Upper lobe of right lung (tissue), 1 donor: ENCODE data around the gene NDC1. TPM values are rescaled to one million over a fixed set of nuclear protein-coding genes. Genes with fewer than 3 reads are reported as not detected.

ENCODE experiments used
- ATAC-seq: fragments of 200-7000 bp; cut with Tn5 transposase; one replicate; pipeline ENCODE4 v1.9.1; 2020; ENCODE audit warnings: mild to moderate bottlenecking, moderate library complexity
- DNase-seq: peaks from one replicate; pipeline ENCODE4 v3.0.0-alpha.2; 2020
- H3K27ac ChIP-seq: fragments of 200-600 bp; one replicate; pipeline ENCODE4 v1.8.0; 2022
- H3K27me3 ChIP-seq: fragments of 200-600 bp; one replicate; pipeline ENCODE4 v1.8.0; 2022; ENCODE audit warnings: mild to moderate bottlenecking
- H3K36me3 ChIP-seq: fragments of 200-600 bp; one replicate; pipeline ENCODE4 v1.8.0; 2022
- H3K4me1 ChIP-seq: fragments of 200-600 bp; one replicate; pipeline ENCODE4 v1.8.0; 2022
- H3K4me3 ChIP-seq: fragments of 200-600 bp; one replicate; pipeline ENCODE4 v1.8.0; 2022; ENCODE audit warnings: mild to moderate bottlenecking
- H3K9me3 ChIP-seq: fragments of 200-600 bp; one replicate; pipeline ENCODE4 v1.8.0; 2022
- intact Hi-C: fragments of 100-400 bp; cut with DNase I; formaldehyde crosslinking; loops from one replicate; pipeline ENCODE4 v1.11.0; 2022
- total RNA-seq: library from RNA; stranded (reverse); fragmentation: NEBNext Ultra II Directional; extraction: Animal tissue kit (Norgen Biotek cat#: 25700); gene quantifications from one replicate; pipeline ENCODE4 v1.2.1, GENCODE V29; 2021
- TF ChIP-seq, protein P1 (sequence below): fragments of 200-600 bp; IDR thresholded peaks from one replicate; pipeline ENCODE4 v1.8.0; 2022; ENCODE audit warnings: antibody characterized with exemption
- donor health status: DM: no; HTN: yes; CAD: no; lungs with severe emphysema.

The NDC1 gene
- total RNA-seq, 1 donor from 2014 or later = 7.7 TPM

- H3K27me3 ChIP-seq = no peaks in the 10 kb centered on the region
- H3K9me3 ChIP-seq = no peaks in the 10 kb centered on the region
- ATAC-seq = no peak
- intact Hi-C loops = no loop called here
- TF ChIP-seq, protein P1, sequence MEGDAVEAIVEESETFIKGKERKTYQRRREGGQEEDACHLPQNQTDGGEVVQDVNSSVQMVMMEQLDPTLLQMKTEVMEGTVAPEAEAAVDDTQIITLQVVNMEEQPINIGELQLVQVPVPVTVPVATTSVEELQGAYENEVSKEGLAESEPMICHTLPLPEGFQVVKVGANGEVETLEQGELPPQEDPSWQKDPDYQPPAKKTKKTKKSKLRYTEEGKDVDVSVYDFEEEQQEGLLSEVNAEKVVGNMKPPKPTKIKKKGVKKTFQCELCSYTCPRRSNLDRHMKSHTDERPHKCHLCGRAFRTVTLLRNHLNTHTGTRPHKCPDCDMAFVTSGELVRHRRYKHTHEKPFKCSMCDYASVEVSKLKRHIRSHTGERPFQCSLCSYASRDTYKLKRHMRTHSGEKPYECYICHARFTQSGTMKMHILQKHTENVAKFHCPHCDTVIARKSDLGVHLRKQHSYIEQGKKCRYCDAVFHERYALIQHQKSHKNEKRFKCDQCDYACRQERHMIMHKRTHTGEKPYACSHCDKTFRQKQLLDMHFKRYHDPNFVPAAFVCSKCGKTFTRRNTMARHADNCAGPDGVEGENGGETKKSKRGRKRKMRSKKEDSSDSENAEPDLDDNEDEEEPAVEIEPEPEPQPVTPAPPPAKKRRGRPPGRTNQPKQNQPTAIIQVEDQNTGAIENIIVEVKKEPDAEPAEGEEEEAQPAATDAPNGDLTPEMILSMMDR = no peak
- no peak overlapping the region for H3K27ac ChIP-seq
- no peaks in the 10 kb centered on the region for H3K4me1 ChIP-seq
- DNase-seq = no peak
- no peak overlapping the region for H3K4me3 ChIP-seq
- no peaks in the 10 kb centered on the region for H3K36me3 ChIP-seq
Observed at GRCh38 chr1:53730224-53730865, 107.8 kb downstream of the NDC1 start.

DNA sequence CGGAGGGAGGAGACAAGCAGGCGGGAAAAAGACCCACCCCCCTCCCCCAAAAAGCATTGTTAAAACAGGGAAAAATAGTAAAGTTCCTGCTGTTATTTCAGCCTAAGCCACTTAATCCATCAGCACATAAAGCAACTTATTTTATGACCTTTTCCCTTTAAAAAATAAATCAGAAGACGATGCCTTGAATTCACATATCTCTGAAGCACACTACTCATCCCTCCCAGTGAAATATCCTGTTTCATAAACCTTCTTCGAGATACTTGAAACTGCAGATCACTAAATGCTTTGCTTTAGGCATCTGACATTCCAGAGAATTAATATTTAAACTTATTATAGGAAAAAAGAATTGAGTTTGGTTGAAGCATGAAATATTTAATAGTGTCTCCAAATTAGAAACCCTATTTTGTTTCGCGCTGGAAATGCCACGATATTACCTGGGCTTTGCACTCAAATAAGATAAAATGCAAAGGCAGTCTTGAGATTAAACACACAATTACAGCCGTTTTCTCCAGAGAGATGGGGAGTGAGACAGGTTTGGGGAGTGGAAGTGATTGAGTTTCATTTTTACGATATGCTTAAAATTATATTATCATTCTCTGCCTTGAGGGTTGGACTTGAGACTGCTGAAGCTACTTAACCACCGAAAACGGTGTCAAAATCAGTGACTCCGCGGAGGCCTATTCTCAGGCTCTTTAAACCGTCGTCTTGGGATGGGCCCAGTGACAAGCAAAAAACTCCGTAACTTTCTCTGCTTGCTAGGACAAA lies 108.5 kb downstream of the NDC1 start:
- Histone ChIP-seq H3K9me3 (no peaks in the 10 kb centered on the region), H3K27ac (no peak overlapping the region), H3K27me3 (no peaks in the 10 kb centered on the region), H3K4me1 (no peaks in the 10 kb centered on the region), H3K4me3 (no peak overlapping the region), H3K36me3 (no peaks in the 10 kb centered on the region)
- ATAC-seq (no peak), DNase-seq (no peak)
- TF ChIP-seq, protein P1 = no peak
- intact Hi-C loops = no loop called here

DNA sequence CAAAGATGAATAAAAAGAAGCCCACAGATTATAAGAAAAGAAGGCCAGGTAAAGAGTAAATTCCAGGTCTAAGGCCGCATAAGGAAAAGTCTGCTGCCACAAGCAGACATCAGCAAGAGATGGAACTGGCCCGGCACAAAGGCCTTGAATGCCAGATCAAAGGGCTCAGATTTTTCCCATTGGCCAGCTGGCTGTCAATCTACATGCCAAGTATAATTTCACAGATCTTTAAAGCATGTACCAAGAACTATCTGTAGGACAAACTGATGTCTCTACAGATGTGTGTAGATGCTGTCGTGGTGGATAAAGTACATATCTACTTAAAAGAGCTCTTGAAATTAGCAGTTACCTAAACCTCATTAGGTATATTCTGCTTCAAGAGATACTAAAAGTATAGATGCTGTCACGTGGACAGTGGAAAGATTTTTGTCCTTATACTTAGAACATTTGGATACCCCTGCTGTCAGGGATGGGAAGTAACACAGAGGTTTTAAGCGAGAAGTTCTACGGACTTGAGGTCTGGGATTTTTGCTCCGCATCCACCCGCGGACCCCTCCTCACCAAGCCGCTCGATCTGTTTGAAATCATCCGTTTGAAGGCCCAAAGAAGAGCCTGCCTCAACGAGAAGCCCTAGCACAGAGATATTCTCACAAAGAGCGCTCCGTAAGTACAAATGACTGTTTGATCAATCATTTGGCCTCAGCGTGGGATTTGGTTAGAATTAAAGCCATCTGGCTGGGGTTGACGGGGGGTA lies 109.2 kb downstream of the NDC1 start:
- no peak overlapping the region for H3K27ac ChIP-seq
- TF ChIP-seq, protein P1 = no peak
- ATAC-seq = no peak
- H3K27me3 ChIP-seq = no peaks in the 10 kb centered on the region
- no peaks in the 10 kb centered on the region for H3K9me3 ChIP-seq
- intact Hi-C loops = no loop called here
- DNase-seq = no peak
- H3K36me3 ChIP-seq = no peaks in the 10 kb centered on the region
- H3K4me1 ChIP-seq = no peaks in the 10 kb centered on the region
- H3K4me3 ChIP-seq = no peak overlapping the region

DNA sequence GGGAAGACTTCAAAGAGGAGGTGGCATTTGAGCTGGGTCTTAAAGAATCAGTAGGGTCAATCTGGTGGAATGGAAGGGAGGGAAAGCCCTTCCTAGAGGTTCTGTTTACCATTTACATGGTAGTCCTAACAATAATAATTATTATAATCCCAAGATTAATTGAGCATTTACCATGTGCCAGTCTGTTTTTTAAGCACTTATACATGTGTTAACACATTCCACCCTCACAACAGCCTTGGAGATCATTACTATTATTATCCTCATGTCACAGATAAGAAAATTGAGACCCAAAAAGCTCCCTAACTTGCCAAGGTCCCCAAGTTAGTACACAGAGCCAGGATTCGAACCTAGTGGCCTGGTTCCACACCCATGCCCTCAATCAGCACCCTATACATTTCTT lies 109.9 kb downstream of the NDC1 start:
- Histone ChIP-seq H3K27me3 (no peaks in the 10 kb centered on the region), H3K27ac (no peak overlapping the region), H3K4me1 (no peaks in the 10 kb centered on the region), H3K9me3 (no peaks in the 10 kb centered on the region), H3K36me3 (no peaks in the 10 kb centered on the region), H3K4me3 (no peak overlapping the region)
- intact Hi-C loops = no loop called here
- ATAC-seq (no peak), DNase-seq (no peak)
- TF ChIP-seq, protein P1 = no peak

- Histone ChIP-seq H3K4me1 (no peaks in the 10 kb centered on the region), H3K27ac (no peak overlapping the region), H3K27me3 (no peaks in the 10 kb centered on the region), H3K9me3 (no peaks in the 10 kb centered on the region), H3K4me3 (no peak overlapping the region), H3K36me3 (no peaks in the 10 kb centered on the region)
- TF ChIP-seq, protein P1 = no peak
- intact Hi-C loops = no loop called here
- DNase-seq (no peak), ATAC-seq (no peak)
Observed at GRCh38 chr1:53727461-53728092, 110.5 kb downstream of the NDC1 start.
